HG03175 (cell line): Measurements from ENCODE around the gene KCNN4.
A peak's percentile ranks its signal among the peaks of the same experiment; 100 is the strongest.
"Not testable (repeated sequence)": the region's sequence is repeated elsewhere in the genome, so short reads cannot be mapped to it uniquely, and the experiment has no call there.

ENCODE experiments used
- ATAC-seq: cut with Tn5 transposase; IDR thresholded peaks from one replicate; pipeline ENCODE4 v1.9.1; 2021; ENCODE audit warnings: mild to moderate bottlenecking, moderate library complexity; ENCODE audit not compliant: unreplicated experiment

KCNN4 gene

DNA sequence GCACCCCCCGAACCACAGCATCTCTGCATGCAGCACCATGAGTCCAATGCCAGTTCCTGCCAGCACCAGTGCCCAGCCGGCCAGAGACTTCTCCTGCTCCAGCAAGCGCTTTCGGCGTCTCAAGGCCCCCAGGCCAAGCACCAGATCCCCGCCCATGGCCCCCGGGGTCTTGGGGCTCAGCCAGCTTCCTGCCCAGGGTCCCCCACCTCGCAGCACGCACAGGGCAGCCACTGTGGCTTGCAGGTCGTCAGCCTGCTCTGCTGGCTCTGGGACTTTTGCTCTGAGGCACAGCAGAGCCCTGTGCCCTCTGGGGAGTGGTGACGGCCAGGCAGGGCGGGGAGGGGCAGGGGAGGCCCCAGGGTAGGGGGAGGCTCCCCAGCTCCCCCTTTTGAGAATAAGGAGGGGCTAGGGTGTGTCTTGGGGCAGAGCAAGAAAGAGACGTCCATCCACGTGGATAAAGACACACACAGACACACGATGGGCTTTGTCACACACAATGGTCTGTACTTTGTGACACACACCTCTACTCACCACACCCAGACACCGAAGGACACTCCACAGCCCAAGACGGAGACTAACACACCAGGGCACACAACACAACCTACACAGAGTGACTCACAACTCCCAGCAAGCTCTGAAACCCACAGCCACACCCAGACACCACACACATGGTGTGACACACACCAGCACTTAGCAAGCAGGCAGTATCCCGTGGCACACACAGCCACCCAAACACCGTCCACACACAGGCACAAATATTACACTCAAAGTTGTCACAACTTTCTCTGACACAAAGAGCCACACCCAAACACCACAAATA lies at the start of gene KCNN4:
Gene KCNN4, minus strand, starts transcription at position 268 of the 820 bp plus-strand sequence. Its CDS starts 112 bp downstream, at position 156.
- ATAC-seq, result no peak

DNA sequence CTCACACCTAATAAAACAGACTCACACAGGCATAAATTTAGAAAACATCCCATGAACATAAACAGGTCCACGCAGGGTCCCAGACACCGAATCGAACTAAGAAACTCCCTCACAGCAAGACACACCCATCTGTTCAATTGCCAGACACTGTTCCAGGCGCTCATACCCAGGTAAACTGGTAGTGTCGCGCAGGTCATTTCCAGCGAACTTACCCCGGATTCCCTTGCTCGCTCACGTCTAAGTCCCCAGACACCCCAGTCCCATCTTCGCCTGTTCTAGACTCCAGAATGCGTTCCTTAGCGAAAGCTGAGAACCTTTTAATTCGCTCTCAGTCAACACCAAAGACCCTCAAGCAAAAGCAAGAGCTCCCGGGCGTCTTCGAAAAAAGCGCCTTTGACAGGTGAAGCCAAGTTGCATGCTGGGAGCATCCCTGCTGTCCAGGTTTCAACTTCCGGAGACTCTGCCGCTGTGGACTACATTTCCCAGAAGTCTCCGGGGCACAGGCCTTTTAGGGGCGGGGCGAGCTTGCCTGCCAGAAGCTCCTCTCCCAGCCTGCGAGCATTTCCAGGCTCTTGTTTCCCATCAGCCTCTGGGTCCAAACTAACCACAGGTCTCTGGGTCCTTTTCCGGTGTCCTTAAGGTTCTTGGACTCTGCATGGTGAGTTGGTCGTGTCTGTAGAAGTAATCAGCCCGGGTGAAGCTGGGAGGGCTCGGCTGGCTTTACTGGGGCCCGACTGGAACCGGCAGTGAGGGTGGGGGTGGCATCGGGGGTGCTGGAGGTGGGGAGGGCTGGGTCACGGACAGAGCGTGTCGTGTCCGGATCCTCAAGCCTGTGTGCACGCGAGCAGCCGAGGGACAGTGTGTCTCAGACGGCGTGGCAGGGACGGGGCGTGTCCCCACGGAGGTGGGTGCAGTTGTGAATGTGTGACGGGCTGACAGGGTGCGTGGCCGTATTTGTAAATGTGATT lies 46.3 kb upstream of the KCNN4 start, which contains the start of gene ZNF283:
Gene ZNF283, plus strand, starts transcription at position 535 of the 968 bp plus-strand sequence. CDS start 6,184 bp downstream, outside the sequence.
- peak; percentile 84 for ATAC-seq

GRCh38 chr19:43824572-43824971 lies 43.8 kb upstream of the KCNN4 start:
- not testable (repeated sequence) for ATAC-seq

DNA sequence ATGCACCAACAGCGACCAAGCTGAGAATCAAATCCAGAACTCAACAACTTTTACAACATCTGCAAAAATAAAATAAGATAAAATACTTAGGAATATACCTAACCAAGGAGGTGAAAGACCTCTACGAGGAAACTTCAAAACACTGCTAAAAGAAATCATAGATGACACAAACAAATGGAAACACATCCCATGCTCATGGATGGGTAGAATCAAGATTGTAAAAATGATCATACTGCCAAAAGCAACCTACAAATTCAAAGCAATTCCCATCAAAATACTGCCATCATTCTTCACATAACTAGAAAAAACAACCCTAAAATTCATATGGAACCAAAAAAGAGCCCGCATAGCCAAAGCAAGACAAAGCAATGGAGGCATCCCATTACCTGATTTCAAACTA lies 43.1 kb upstream of the KCNN4 start:
- not testable (repeated sequence) for ATAC-seq

DNA sequence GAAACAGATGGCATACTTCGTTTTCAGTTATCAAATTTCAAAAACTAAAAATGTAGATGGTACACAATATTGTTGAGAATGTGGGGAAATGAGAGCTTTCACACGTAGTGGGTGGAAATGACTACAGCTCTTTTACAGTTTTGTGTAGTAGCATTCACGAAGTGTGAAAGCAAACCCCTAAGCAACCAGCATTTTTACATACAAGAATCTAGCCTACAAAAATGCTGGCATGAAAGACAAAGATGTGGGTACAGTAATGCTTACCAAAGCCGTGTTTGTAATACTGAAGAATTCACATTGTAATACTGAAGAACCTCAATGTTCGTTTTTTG lies 40.1 kb upstream of the KCNN4 start:
- no peak for ATAC-seq

DNA sequence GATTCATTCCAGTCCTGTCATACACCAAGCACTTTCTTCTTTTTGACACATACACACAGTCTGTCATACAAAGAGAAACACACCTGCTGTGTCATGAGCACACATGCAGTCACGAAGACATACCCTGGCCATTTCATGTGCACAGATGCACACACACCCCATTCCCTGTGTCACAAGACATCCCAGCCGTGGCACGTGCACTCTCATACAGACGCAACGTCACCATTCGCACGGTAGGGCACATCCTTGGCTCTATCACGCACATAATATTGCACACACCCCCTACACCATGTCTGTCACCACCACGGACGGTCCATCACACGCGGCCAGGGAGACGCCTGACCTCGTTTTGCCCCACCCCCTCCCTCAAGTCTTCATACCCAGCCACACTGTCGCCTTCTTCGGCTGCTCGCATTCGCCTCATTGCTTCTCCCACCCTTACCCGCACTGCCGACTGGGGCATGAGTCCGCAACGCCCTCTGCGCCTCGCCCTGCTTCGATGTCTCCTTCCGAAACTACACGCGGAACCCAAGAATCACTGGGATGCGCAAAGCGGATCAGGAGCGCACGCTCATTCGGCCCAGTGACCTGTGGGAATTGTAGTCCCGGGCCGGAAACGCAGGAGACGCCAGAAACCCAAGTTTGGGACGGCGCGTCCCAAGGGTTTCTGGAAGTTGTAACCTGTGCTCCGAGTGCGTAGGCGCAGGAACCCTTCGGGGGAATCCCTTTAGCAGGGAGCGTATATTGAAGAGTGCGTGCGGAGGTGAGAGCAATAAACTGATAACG lies 39.5 kb upstream of the KCNN4 start:
- no peak for ATAC-seq

DNA sequence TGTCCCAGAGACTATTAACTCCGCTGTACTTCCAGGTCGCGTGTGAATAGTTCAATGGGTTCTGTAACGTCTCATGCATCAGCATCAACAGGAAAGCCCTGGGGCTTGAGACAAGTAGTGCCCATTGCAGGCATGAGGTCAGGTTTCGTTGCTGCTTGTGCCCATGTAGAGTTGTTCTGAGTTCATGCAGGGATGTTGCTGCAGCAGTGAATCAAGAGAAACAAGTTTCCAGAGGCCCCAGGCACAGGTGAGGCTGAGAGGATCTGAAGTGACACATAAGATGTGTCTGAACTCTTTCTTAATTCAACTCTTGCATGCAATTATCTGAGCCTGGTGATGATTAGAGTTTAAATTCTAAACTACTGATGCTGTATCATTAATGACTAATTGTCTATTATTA lies 37.7 kb upstream of the KCNN4 start:
- no peak for ATAC-seq

GRCh38 chr19:43817454-43817853 lies 36.7 kb upstream of the KCNN4 start:
- not testable (repeated sequence) for ATAC-seq

- no peak for ATAC-seq
These were observed 34.0 kb upstream of the KCNN4 start for GRCh38 chr19:43814663-43815352.

- no peak for ATAC-seq
These were observed 31.9 kb upstream of the KCNN4 start for GRCh38 chr19:43812688-43813087.

DNA sequence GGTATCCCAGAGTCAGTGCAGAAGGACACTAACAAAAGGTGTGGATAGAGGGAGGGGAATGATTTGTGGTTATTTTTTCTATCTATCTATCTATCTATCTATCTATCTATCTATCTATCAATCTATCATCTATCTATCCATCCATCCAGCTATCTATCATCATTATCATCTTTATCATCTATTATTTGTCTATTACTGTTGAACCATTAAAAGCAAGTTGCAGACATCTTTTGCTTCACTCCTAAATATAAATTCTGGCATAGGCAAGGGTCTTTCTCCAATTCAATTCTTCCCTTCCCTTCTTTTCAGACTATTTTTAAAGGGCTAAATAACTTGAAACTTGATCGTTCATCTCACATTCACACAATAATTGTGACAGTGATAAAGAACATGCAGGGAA lies 31.5 kb upstream of the KCNN4 start:
- ATAC-seq, result no peak

GRCh38 chr19:43811837-43812236 lies 31.1 kb upstream of the KCNN4 start:
- no peak for ATAC-seq

DNA sequence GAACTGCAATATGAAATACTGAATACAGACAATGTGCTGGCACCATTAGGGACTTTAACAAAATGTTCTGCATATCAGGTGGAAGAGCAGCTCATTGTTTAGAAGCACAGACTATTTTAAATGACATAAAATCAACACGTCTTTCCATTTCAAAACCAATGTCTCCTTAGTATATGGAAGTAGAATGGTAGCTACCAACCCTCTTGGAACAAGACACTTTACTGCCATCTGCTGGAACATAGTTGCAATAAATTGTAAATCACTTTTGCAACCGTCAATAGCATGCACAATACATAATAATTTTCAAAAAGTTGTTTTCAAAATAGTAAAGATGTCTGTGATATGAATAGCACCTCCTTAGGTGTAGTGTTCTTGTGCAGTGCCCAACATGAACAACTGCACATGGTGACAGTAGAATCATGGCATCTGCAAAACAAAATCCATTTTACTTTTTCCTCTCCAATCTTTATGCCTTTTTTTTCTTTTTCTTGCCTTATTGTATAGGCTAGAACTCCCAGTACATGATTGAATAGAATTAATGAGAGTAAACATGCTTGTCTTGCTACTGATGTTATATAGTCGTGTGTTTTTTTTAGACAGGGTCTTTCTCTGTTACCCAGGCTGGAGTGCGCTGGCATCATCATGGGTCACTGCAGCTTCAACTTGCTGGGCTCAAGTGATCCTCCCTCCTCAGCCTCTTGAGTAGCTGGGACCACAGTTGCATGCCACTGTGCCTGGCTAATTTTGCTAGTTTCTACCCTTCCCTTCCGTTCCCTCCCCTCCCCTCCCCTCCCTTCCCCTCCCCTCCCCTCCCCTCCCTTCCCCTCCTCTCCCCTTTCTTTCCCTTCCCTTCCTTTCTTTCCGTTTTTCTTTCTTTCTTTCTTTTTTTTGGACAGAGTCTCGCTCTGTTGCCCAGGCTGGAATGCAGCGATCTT lies 29.3 kb upstream of the KCNN4 start:
- no peak for ATAC-seq

DNA sequence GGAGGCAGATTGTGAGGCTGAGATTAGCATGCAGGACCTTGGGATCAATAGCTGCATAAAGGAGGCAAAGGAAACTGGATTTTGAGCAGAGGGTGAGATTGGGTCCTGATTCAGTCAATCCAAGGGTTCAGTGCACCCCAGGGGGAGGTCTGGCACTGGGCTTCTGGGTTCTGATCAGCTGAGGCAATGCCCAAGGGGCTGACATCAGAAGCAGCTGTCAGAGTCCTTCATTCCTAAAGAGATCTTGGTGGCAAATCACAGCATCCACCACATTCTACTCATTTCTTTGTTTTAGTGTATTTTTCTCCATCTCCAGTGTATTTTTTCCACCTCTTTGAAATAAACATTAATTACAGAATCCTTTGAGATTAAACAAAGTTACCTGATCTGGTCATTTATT lies 26.9 kb upstream of the KCNN4 start:
- no peak for ATAC-seq

DNA sequence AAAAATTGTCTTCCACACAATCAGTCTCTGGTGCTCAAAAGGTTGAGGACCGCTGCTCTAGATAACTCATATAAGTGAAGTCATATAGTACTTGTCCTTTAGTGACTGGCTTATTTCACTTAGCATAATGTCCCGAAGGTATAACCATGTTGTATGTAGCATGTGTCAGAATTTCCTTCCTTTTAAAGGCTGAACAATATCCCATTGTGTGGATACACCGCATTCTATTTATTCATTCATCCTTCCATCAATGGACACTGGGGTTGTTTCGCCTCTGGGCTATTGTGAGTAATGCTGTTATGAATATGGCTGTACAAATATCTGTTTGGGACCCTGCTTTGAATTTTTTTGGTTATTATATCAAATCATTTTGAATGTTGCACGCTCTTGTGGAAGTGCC lies 26.1 kb upstream of the KCNN4 start:
- no peak for ATAC-seq

GRCh38 chr19:43806401-43806800 lies 25.6 kb upstream of the KCNN4 start:
- ATAC-seq, result not testable (repeated sequence)

GRCh38 chr19:43804432-43804831 lies 23.7 kb upstream of the KCNN4 start:
- no peak for ATAC-seq

- ATAC-seq, result no peak
These were observed 21.6 kb upstream of the KCNN4 start, which contains the start of gene LYPD5 for GRCh38 chr19:43802216-43802951. Gene LYPD5, minus strand, starts transcription at chr19:43802447. Its CDS starts 67 bp downstream, at chr19:43802380.
